ENCODE data around the gene KDM3A. TPM values are rescaled to one million over a fixed set of nuclear protein-coding genes. Genes with fewer than 3 reads are reported as not detected.

The KDM3A gene
- total RNA-seq, 4 donors from 2014 or later, result 87.5 to 121 (median 105) TPM

GRCh38 chr2:86412007-86412406 is 29.2 kb upstream of the KDM3A start:
- no peak for DNase-seq (ENCODE audit: low spot score in 2 of 2)
- no peak overlapping the region for H3K4me3 ChIP-seq (ENCODE audit: low read depth, poor library complexity, severe bottlenecking)
- intact Hi-C loops (cut with DNase I; ENCODE audit: low total_unique reads), result no loop called here
- 89 to 92% methylated on average over 3 of the region's 3 CpGs for WGBS, 2 donors
- no peak for TF ChIP-seq POLR2A (IDR thresholded peaks at IDR 0.05)

- no peak for TF ChIP-seq POLR2A (IDR thresholded peaks at IDR 0.05)
- intact Hi-C loops (cut with DNase I; ENCODE audit: low total_unique reads), result no loop called here
- H3K4me3 ChIP-seq (ENCODE audit: low read depth, poor library complexity, severe bottlenecking), result no peak overlapping the region
- no peak for DNase-seq (ENCODE audit: low spot score in 2 of 2)
- WGBS, 2 donors, result 35 to 41% methylated on average over 8 of the region's 8 CpGs
Measured at GRCh38 chr2:86413296-86414094, 27.7 kb upstream of the KDM3A start.

- intact Hi-C loops (cut with DNase I; ENCODE audit: low total_unique reads), result no loop called here
- TF ChIP-seq CTCF (IDR thresholded peaks at IDR 0.05) (no peak), POLR2A (IDR thresholded peaks at IDR 0.05) (no peak)
- H3K4me3 ChIP-seq (ENCODE audit: low read depth, poor library complexity, severe bottlenecking), result no peak overlapping the region
- DNase-seq (ENCODE audit: low spot score in 2 of 2), result no peak
- WGBS, 2 donors, result 43 to 49% methylated on average over 3 of the region's 3 CpGs
Measured at GRCh38 chr2:86414996-86415395, 26.2 kb upstream of the KDM3A start.

- 91 to 98% methylated on average over 2 of the region's 2 CpGs for WGBS, 2 donors
- intact Hi-C loops (cut with DNase I; ENCODE audit: low total_unique reads), result no loop called here
- TF ChIP-seq CTCF (IDR thresholded peaks at IDR 0.05) (no peak), POLR2A (IDR thresholded peaks at IDR 0.05) (no peak)
- no peak for DNase-seq (ENCODE audit: low spot score in 2 of 2)
- H3K4me3 ChIP-seq (ENCODE audit: low read depth, poor library complexity, severe bottlenecking), result no peak overlapping the region
Measured at GRCh38 chr2:86416146-86416545, 25.0 kb upstream of the KDM3A start.

GRCh38 chr2:86417961-86418360 is 23.2 kb upstream of the KDM3A start:
- no peak for TF ChIP-seq CTCF (IDR thresholded peaks at IDR 0.05)
- H3K4me3 ChIP-seq (ENCODE audit: low read depth, poor library complexity, severe bottlenecking), result no peak overlapping the region
- intact Hi-C loops (cut with DNase I; ENCODE audit: low total_unique reads), result no loop called here
- no peak for DNase-seq (ENCODE audit: low spot score in 2 of 2)
- WGBS, 2 donors, result 67 to 71% methylated on average over 1 of the region's 1 CpG

- 84 to 89% methylated on average over 5 of the region's 5 CpGs for WGBS, 2 donors
- no peak for TF ChIP-seq CTCF (IDR thresholded peaks at IDR 0.05)
- no peak for TF ChIP-seq POLR2A (IDR thresholded peaks at IDR 0.05)
- intact Hi-C loops (cut with DNase I; ENCODE audit: low total_unique reads), result no loop called here
- DNase-seq (ENCODE audit: low spot score in 2 of 2), result no peak
- H3K4me3 ChIP-seq (ENCODE audit: low read depth, poor library complexity, severe bottlenecking), result no peak overlapping the region
Measured at GRCh38 chr2:86420913-86421312, 20.3 kb upstream of the KDM3A start.

- WGBS, 2 donors, result 57 to 58% methylated on average over 4 of the region's 4 CpGs
- no peak for DNase-seq (ENCODE audit: low spot score in 2 of 2)
- TF ChIP-seq CTCF (IDR thresholded peaks at IDR 0.05) (no peak), POLR2A (IDR thresholded peaks at IDR 0.05) (no peak)
- intact Hi-C loops (cut with DNase I; ENCODE audit: low total_unique reads), result no loop called here
- no peak overlapping the region for H3K4me3 ChIP-seq (ENCODE audit: low read depth, poor library complexity, severe bottlenecking)
Measured at GRCh38 chr2:86426271-86426670, 14.9 kb upstream of the KDM3A start.
